ENCODE data around the gene STYXL1. TPM values are rescaled to one million over a fixed set of nuclear protein-coding genes. Genes with fewer than 3 reads are reported as not detected.

The STYXL1 gene
- total RNA-seq, 2 donors from 2014 or later: 9.3 to 14.6 TPM

DNA sequence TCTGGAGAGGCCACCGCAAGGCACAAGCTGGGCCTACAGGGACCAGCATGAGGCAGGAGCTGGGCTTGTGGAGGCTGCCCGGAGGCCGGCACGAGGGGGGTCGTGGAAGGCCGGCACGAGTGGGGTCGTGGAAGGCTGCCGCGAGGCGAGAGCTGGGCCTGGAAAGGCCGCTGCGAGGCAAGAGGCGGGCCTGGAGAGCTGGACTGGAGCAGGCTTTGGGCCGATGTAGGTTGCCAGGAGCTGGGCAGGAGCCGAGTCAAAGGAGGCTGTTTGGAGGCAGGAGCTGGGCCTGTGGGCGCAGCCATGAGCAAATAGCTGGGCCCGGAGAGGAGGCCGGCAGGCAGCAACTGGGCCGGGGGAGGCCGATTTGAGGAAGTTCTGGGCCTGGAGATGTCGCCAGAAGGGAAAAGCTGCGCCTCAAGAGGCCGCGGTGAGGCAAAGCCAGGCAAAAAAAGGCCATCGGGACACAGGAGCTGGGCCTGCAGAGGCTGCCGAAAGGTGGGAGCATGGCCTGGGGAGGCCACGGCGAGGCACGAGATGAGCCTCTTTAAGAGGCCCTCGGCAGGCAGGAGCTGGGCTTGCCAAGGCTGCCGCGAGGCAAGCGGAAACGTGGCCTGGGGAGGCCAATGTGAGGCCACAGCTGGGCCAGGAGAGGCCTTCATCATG is 26.6 kb upstream of the STYXL1 start:
- no peaks in the 10 kb centered on the region for H3K4me1 ChIP-seq (ENCODE audit: control insufficient read depth in 1 of 2, low read depth in 2 of 2)
- no peaks in the 10 kb centered on the region for H3K27me3 ChIP-seq (replicated peaks; ENCODE audit: insufficient read depth)
- ATAC-seq (ENCODE audit: insufficient number of reproducible peaks, low FRiP score, low read depth): no peak
- no peak for DNase-seq (ENCODE audit: low spot score)
- H3K27ac ChIP-seq: no peak overlapping the region
- no peak overlapping the region for H3K4me3 ChIP-seq
- TF ChIP-seq, protein P1, sequence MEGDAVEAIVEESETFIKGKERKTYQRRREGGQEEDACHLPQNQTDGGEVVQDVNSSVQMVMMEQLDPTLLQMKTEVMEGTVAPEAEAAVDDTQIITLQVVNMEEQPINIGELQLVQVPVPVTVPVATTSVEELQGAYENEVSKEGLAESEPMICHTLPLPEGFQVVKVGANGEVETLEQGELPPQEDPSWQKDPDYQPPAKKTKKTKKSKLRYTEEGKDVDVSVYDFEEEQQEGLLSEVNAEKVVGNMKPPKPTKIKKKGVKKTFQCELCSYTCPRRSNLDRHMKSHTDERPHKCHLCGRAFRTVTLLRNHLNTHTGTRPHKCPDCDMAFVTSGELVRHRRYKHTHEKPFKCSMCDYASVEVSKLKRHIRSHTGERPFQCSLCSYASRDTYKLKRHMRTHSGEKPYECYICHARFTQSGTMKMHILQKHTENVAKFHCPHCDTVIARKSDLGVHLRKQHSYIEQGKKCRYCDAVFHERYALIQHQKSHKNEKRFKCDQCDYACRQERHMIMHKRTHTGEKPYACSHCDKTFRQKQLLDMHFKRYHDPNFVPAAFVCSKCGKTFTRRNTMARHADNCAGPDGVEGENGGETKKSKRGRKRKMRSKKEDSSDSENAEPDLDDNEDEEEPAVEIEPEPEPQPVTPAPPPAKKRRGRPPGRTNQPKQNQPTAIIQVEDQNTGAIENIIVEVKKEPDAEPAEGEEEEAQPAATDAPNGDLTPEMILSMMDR (IDR thresholded peaks at IDR 0.05): no peak
- no peaks in the 10 kb centered on the region for H3K9me3 ChIP-seq
- H3K36me3 ChIP-seq: no peaks in the 10 kb centered on the region

DNA sequence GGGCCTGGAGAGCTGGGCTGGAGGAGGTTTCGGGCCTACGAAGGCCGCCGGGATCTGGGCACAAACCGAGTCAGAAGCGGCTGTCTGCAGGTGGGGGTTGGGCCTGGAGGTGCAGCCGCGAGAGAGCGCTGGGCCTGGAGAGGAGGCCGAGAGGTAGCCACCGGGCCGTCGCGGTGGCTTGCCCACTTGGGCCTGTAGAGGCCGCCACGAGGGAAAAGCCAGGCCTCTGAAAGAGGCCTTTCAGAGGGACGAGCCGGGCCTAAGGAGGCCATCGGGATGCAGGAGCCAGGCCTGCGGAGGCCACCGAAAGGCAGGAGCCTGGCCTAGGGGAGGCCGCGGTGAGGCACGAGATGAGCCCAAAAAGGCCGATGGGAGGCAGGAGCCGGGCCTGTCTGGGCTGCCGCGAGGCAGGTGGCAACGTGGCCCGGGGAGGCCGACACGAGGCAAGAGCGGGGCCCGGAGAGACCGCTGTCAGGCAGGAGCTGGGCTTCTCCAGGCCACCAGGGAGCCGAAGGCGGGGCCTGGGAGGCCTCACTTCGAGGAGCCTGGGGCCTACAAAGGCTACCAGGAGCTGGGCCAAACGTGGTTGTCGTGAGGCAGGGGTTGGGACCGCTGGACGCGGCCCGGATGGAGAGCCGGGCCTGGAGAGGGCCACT is 25.7 kb upstream of the STYXL1 start:
- Histone ChIP-seq H3K27ac (no peak overlapping the region), H3K27me3 (replicated peaks; ENCODE audit: insufficient read depth) (no peaks in the 10 kb centered on the region), H3K4me3 (no peak overlapping the region), H3K36me3 (no peaks in the 10 kb centered on the region), H3K9me3 (no peaks in the 10 kb centered on the region), H3K4me1 (ENCODE audit: control insufficient read depth in 1 of 2, low read depth in 2 of 2) (no peaks in the 10 kb centered on the region)
- TF ChIP-seq, protein P1 (IDR thresholded peaks at IDR 0.05): no peak
- ATAC-seq (ENCODE audit: insufficient number of reproducible peaks, low FRiP score, low read depth) (no peak), DNase-seq (ENCODE audit: low spot score) (no peak)

DNA sequence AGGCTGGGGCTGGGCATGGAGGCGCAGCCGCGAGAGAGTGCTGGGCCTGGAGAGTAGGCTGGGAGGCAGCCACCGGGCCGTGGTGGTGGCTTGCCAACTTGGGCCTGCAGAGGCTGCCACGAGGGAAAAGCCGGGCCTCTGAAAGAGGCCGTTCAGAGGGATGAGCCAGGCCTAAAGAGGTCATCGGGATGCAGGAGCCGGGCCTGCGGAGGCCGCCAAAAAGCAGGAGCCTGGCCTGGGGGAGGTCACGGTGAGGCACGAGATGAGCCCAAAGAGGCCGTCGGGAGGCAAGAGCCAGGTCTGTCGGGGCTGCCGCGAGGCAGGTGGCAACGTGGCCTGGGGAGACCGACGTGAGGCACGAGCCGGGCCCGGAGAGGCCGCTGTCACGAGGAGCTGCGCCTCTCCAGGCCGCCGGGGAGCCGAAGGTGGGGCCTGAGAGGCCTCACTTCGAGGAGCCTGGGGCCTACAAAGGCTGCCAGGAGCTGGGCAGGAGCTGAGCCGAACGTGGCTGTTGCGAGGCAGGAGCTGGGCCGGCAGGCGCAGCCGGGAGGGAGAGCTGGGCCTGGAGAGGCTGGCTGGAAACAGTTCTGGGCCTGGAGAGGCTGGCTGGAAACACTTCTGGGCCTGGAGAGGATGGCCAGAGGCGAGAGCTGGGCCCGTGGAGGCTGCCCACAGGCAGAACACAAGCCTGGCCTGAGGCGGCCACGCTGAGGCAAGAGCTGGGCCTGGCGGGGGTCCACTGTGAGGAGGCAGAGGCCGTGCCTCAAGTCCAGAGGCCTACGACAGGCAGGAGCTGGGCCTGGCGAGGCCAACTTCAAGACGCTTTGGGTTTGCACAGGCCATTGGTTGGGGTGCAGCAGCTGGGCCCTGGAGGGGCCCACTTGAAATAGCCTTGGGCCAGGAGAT is 24.7 kb upstream of the STYXL1 start:
- H3K9me3 ChIP-seq: no peaks in the 10 kb centered on the region
- no peaks in the 10 kb centered on the region for H3K36me3 ChIP-seq
- H3K4me3 ChIP-seq: no peak overlapping the region
- DNase-seq (ENCODE audit: low spot score) (no peak), ATAC-seq (ENCODE audit: insufficient number of reproducible peaks, low FRiP score, low read depth) (no peak)
- TF ChIP-seq, protein P1 (IDR thresholded peaks at IDR 0.05): no peak
- no peaks in the 10 kb centered on the region for H3K4me1 ChIP-seq (ENCODE audit: control insufficient read depth in 1 of 2, low read depth in 2 of 2)
- no peaks in the 10 kb centered on the region for H3K27me3 ChIP-seq (replicated peaks; ENCODE audit: insufficient read depth)
- no peak overlapping the region for H3K27ac ChIP-seq

DNA sequence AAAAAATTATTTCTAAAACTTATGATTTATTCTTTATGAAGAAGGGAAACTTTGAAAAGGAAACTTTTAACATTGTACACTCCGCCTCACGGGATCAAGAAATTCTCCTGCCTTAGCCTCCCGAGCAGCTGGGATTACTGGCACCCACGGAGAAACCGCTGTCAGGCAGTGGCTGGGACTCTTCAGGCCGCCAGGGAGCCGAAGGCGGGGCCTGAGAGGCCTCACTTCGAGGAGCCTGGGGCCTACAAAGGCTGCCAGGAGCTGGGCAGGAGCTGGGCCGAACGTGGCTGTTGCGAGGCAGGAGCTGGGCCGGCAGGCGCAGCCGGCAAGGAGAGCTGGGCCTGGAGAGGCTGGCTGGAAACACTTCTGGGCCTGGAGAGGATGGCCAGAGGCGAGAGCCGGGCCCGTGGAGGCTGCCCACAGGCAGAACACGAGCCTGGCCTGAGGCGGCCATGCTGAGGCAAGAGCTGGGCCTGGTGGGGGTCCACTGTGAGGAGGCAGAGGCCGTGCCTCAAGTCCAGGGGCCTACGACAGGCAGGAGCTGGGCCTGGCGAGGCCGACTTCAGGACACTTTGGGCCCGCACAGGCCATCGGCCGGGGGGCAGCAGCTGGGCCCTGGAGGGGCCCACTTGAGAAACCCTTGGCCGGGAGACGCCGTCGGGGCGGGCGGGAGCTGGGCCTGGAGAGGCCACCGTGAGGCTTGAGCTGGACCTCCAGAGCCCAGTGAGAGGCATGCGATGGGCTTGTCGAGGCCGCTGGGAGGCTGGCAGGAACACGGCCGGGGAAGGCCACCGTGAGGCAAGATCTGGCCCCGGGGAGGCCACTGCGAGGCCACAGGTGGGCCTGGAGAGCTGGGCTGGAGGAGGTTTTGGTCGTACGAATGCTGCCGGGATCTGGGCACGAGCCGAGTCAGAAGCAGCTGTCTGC is 23.8 kb upstream of the STYXL1 start:
- peaks cover 5% of the 10 kb centered on the region for H3K36me3 ChIP-seq
- no peaks in the 10 kb centered on the region for H3K9me3 ChIP-seq
- TF ChIP-seq, protein P1 (IDR thresholded peaks at IDR 0.05): no peak
- no peaks in the 10 kb centered on the region for H3K4me1 ChIP-seq (ENCODE audit: control insufficient read depth in 1 of 2, low read depth in 2 of 2)
- H3K4me3 ChIP-seq: no peak overlapping the region
- DNase-seq (ENCODE audit: low spot score): no peak
- no peak overlapping the region for H3K27ac ChIP-seq
- no peaks in the 10 kb centered on the region for H3K27me3 ChIP-seq (replicated peaks; ENCODE audit: insufficient read depth)
- no peak for ATAC-seq (ENCODE audit: insufficient number of reproducible peaks, low FRiP score, low read depth)

Measured in thoracic aorta (tissue), 2 donors.